Transverse colon (tissue), 4 donors: ENCODE results near the gene FREY1. TPM values are rescaled to one million over a fixed set of nuclear protein-coding genes. Genes with fewer than 3 reads are reported as not detected.
"Not testable (repeated sequence)": the region's sequence is repeated elsewhere in the genome, so short reads cannot be mapped to it uniquely, and the experiment has no call there.

ENCODE experiments used
- DNase-seq: peaks from one replicate; pipeline ENCODE4 v3.0.0-alpha.2; 2019
- H3K27ac ChIP-seq, 4 donors: fragments of 200-600 bp; sonication (generic); 2 replicates each; pipeline ENCODE4 v1.5.1; 2016 to 2018; ENCODE audit warnings: inconsistent platforms in 4 of 4
- H3K27me3 ChIP-seq: fragments of 200-600 bp; sonication (generic); 2 replicates; pipeline ENCODE4 v1.5.1; 2017; ENCODE audit warnings: inconsistent platforms
- H3K36me3 ChIP-seq, 4 donors: fragments of 200-600 bp; sonication (generic); 2 replicates each; pipeline ENCODE4 v1.5.1; 2017 to 2019; ENCODE audit warnings: inconsistent platforms in 4 of 4
- H3K4me1 ChIP-seq, 4 donors: fragments of 200-600 bp; sonication (generic); 2 replicates each; pipeline ENCODE4 v1.5.1; 2017 to 2020; ENCODE audit warnings: inconsistent platforms in 4 of 4
- H3K4me3 ChIP-seq, 4 donors: fragments of 200-600 bp; sonication (generic); 1 replicate in 1 of 4; 2 replicates in 3 of 4; pipeline versions ENCODE4 v1.5.1 to v1.6.1; 2017 to 2019; ENCODE audit warnings: inconsistent platforms in 4 of 4
- H3K9me3 ChIP-seq, 2 donors: fragments of 200-600 bp; sonication (generic); 2 replicates each; pipeline ENCODE4 v1.5.1; 2017 to 2019; ENCODE audit warnings: inconsistent platforms in 2 of 2
- CTCF ChIP-seq, 5 experiments: fragments of 200-600 bp in 3 of 5; fragments of 450-650 bp in 2 of 5; sonication (generic) in 3 of 5; IDR thresholded peaks; 1 replicate in 2 of 5; 2 replicates in 3 of 5; pipeline ENCODE4 v1.5.1; 2016 to 2017; ENCODE audit warnings: antibody characterized with exemption in 5 of 5, inconsistent platforms in 3 of 5, mild to moderate bottlenecking in 2 of 5, moderate library complexity in 1 of 5
- EP300 ChIP-seq: sonication (generic); formaldehyde crosslinking; IDR thresholded peaks from one replicate; pipeline ENCODE4 v1.6.1; 2017; ENCODE audit warnings: antibody characterized with exemption, low read depth
- POLR2A ChIP-seq: fragments of 450-650 bp; IDR thresholded peaks from one replicate; pipeline ENCODE4 v1.6.1; 2016; ENCODE audit warnings: antibody characterized with exemption, mild to moderate bottlenecking, moderate library complexity
- POLR2AphosphoS5 ChIP-seq, 3 donors: sonication (generic); formaldehyde crosslinking; IDR thresholded peaks; one replicate each; pipeline ENCODE4 v1.6.1; 2016; ENCODE audit warnings: antibody characterized with exemption in 3 of 3
- WGBS, 2 donors: methylation state at CpG; one replicate each; pipeline ENCODE4 v1.1.5; 2018; ENCODE audit warnings: low coverage in 1 of 2; 5-methylcytosine and 5-hydroxymethylcytosine counted together
- in situ Hi-C, 4 donors: fragments of 200-750 bp; cut with MboI; loops; one replicate each; pipeline versions ENCODE4 v1.15.0 to v1.15.1; 2017; ENCODE audit warnings: low sequenced_read_pairs in 3 of 4, low pct_ligation_motif_present in 1 of 4, low pct_unique_long_range_greater_than_20kb in 1 of 4
- intact Hi-C: fragments of 100-400 bp; cut with DNase I; formaldehyde crosslinking; loops from one replicate; pipeline ENCODE4 v1.15.1; 2023; ENCODE audit warnings: low total_unique reads
- total RNA-seq, 4 donors: library from RNA; depleted of rRNA; stranded (reverse); fragments of >200 nt; gene quantifications; one replicate each; pipeline ENCODE4 v1.1.0, GENCODE V29; 2016

Gene FREY1
- total RNA-seq, 4 donors from 2014 or later, result 0.82 to 2.7 TPM; not detected in 2

GRCh38 chr11:45910623-45911022 is 3.6 kb upstream of the FREY1 start:
- Histone ChIP-seq H3K4me3 (no peak overlapping the region), H3K27me3 (no peaks in the 10 kb centered on the region), H3K4me1 (peaks cover 0 to 10% (median 2%) of the 10 kb centered on the region in 4 donors), H3K36me3 (peaks cover 0 to 30% (median 11%) of the 10 kb centered on the region in 4 donors), H3K27ac (no peak overlapping the region), H3K9me3 (no peaks in the 10 kb centered on the region)
- 92% methylated on average over 9 of the region's 9 CpGs; no CpG with 5 or more reads in 1 of the 2 donors for WGBS, 2 donors
- intact Hi-C loops (no loop called here), in situ Hi-C loops (loop anchor here in 1 of 4 donors (10.0 kb wide), 1 partner anchor 56 kb away; no protein-coding TSS in a partner anchor)
- TF ChIP-seq POLR2AphosphoS5 (IDR thresholded peaks at IDR 0.05) (no peak), EP300 (no peak), CTCF (IDR thresholded peaks at IDR 0.05) (no peak), POLR2A (no peak)
- DNase-seq, result no peak

GRCh38 chr11:45909594-45910475 is 2.8 kb upstream of the FREY1 start:
- WGBS, 2 donors, result 92% methylated on average over 28 of the region's 32 CpGs; no CpG with 5 or more reads in 1 of the 2 donors
- peaks cover 0 to 9% (median 2%) of the 10 kb centered on the region in 4 donors for H3K4me1 ChIP-seq
- no peak overlapping the region for H3K27ac ChIP-seq

GRCh38 chr11:45907911-45908370 is 870 bp upstream of the FREY1 start:
- no peaks in the 10 kb centered on the region for H3K27me3 ChIP-seq
- no peaks in the 10 kb centered on the region for H3K9me3 ChIP-seq
- H3K4me1 ChIP-seq, result peaks cover 0 to 9% (median 2%) of the 10 kb centered on the region in 4 donors
- TF ChIP-seq EP300 (no peak), POLR2AphosphoS5 (IDR thresholded peaks at IDR 0.05) (no peak), CTCF (IDR thresholded peaks at IDR 0.05) (no peak), POLR2A (no peak)
- 72 to 80% methylated on average over 1 to 7 of the region's 8 CpGs for WGBS, 2 donors
- DNase-seq, result no peak
- in situ Hi-C loops (no loop called here), intact Hi-C loops (no loop called here)
- H3K4me3 ChIP-seq, result no peak overlapping the region
- H3K27ac ChIP-seq, result no peak overlapping the region
- peaks cover 0 to 10% (median 4%) of the 10 kb centered on the region in 4 donors for H3K36me3 ChIP-seq

More at GRCh38 chr11:45909594-45910475, 2.8 kb upstream of the FREY1 start:
- DNase-seq, result no peak
- Histone ChIP-seq H3K27me3 (no peaks in the 10 kb centered on the region), H3K36me3 (peaks cover 0 to 27% (median 11%) of the 10 kb centered on the region in 4 donors), H3K9me3 (no peaks in the 10 kb centered on the region), H3K4me3 (no peak overlapping the region)
- TF ChIP-seq EP300, result no peak
- TF ChIP-seq CTCF (IDR thresholded peaks at IDR 0.05), result no peak
- no peak for TF ChIP-seq POLR2AphosphoS5 (IDR thresholded peaks at IDR 0.05)
- TF ChIP-seq POLR2A, result no peak
- in situ Hi-C loops (loop anchor here in 1 of 4 donors (10.0 kb wide), 1 partner anchor 55 kb away; no protein-coding TSS in a partner anchor), intact Hi-C loops (no loop called here)

- peak; percentile 41 for DNase-seq
- 43% methylated on average over 16 of the region's 19 CpGs; no CpG with 5 or more reads in 1 of the 2 donors for WGBS, 2 donors
- Histone ChIP-seq H3K27ac (no peak overlapping the region), H3K36me3 (peaks cover 0 to 1% (median 0%) of the 10 kb centered on the region in 4 donors), H3K4me1 (peaks cover 0 to 9% (median 2%) of the 10 kb centered on the region in 4 donors), H3K27me3 (peaks cover under 1% of the 10 kb centered on the region), H3K4me3 (no peak overlapping the region), H3K9me3 (no peaks in the 10 kb centered on the region)
- intact Hi-C loops, result no loop called here
- in situ Hi-C loops, result no loop called here
- TF ChIP-seq POLR2AphosphoS5 (IDR thresholded peaks at IDR 0.05), result peak in 1 of 3 donors; percentile 32
- no peak for TF ChIP-seq CTCF (IDR thresholded peaks at IDR 0.05)
- no peak for TF ChIP-seq POLR2A
Measured at GRCh38 chr11:45906096-45906682, 882 bp downstream of the FREY1 start.

GRCh38 chr11:45905576-45905975 is 1.5 kb downstream of the FREY1 start:
- H3K36me3 ChIP-seq, intact Hi-C loops, in situ Hi-C loops, H3K27ac ChIP-seq, DNase-seq, H3K27me3 ChIP-seq, H3K4me3 ChIP-seq, H3K9me3 ChIP-seq: not testable (repeated sequence)
- H3K4me1 ChIP-seq, result peaks cover under 1 to 15% (median 6%) of the 10 kb centered on the region in 4 donors
- 52% methylated on average over 6 of the region's 6 CpGs; no CpG with 5 or more reads in 1 of the 2 donors for WGBS, 2 donors
